ENCODE data around the gene SLC39A11. TPM values are rescaled to one million over a fixed set of nuclear protein-coding genes. Genes with fewer than 3 reads are reported as not detected.

The SLC39A11 gene
- total and polyA plus RNA-seq, 8 donors = 13.6 to 49.0 (median 17.5) TPM

DNA sequence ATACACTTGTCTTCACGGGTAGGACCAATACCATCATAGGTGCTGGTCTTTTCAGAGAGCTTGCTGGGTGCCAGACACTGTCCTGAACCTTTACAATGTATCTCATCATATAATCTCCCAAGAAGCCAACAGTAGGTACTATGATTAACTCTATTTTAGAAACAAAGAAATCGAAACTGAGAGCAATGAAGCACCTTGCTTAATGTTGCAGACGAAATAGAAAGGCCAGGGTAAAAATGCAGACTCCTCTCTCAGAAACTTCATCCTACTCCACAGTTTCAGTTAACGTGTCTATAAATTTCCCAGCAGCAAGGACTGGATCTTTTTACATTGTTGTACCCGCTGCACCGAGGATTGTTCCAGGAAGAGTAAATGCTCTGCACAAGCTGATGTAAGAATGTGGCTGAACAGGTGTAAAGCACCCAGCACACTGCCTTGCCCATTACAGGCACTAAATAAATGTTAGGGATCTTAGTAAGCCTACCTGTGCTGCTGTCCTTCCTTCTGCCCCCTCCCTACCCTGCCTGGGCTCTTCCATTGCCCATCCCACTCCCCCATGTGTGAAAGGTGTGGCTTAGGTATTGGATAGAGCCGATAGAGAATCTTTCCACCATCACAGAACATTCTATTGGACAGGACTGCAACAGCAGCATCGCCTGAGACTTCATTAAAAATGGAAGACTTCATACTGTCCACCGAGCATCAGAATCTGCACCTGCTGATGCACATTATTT lies 495.0 kb downstream of the SLC39A11 start:
- H3K36me3 ChIP-seq = no peaks in the 10 kb centered on the region
- intact Hi-C loops (cut with DNase I) = no loop called here
- H3K27me3 ChIP-seq = peaks cover 0 to 31% of the 10 kb centered on the region in 2 donors
- H3K27ac ChIP-seq = no peak overlapping the region
- ATAC-seq = no peak
- TF ChIP-seq, protein P1, sequence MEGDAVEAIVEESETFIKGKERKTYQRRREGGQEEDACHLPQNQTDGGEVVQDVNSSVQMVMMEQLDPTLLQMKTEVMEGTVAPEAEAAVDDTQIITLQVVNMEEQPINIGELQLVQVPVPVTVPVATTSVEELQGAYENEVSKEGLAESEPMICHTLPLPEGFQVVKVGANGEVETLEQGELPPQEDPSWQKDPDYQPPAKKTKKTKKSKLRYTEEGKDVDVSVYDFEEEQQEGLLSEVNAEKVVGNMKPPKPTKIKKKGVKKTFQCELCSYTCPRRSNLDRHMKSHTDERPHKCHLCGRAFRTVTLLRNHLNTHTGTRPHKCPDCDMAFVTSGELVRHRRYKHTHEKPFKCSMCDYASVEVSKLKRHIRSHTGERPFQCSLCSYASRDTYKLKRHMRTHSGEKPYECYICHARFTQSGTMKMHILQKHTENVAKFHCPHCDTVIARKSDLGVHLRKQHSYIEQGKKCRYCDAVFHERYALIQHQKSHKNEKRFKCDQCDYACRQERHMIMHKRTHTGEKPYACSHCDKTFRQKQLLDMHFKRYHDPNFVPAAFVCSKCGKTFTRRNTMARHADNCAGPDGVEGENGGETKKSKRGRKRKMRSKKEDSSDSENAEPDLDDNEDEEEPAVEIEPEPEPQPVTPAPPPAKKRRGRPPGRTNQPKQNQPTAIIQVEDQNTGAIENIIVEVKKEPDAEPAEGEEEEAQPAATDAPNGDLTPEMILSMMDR (IDR thresholded peaks at IDR 0.05) = no peak
- H3K9me3 ChIP-seq = no peaks in the 10 kb centered on the region
- peaks cover 0 to 4% of the 10 kb centered on the region in 2 donors for H3K4me1 ChIP-seq
- DNase-seq = no peak
- no peak overlapping the region for H3K4me3 ChIP-seq

Other genes with a start within 250 kb of the SLC39A11 start
- gene SSTR2, start 72.3 kb upstream of the SLC39A11 start, total RNA-seq = under 1 TPM; 0.38 to 0.47 TPM
- under 1 TPM; 0.40 to 0.62 (median 0.52) TPM for gene SSTR2, start 72.3 kb upstream of the SLC39A11 start, polyA plus RNA-seq (ENCODE audit: insufficient read length in 6 of 6)
- gene COG1, start 100.4 kb upstream of the SLC39A11 start, total RNA-seq = 10 to 100 TPM; 30.7 to 32.2 TPM
- gene COG1, start 100.4 kb upstream of the SLC39A11 start, polyA plus RNA-seq (ENCODE audit: insufficient read length in 6 of 6) = 10 to 100 TPM; 44.5 to 54.3 (median 48.1) TPM
- gene CPSF4L, start 169.2 kb upstream of the SLC39A11 start, total RNA-seq = not detected
- under 1 TPM; 0.20 to 0.73 (median 0.33) TPM for gene CPSF4L, start 169.2 kb upstream of the SLC39A11 start, polyA plus RNA-seq (ENCODE audit: insufficient read length in 6 of 6)
- 10 to 100 TPM; 30.2 to 48.6 TPM for gene CDC42EP4, start 219.3 kb upstream of the SLC39A11 start, total RNA-seq
- gene CDC42EP4, start 219.3 kb upstream of the SLC39A11 start, polyA plus RNA-seq (ENCODE audit: insufficient read length in 6 of 6) = 10 to 100 TPM; 65.2 to 86.3 (median 72.6) TPM